HL-60 (cell line): ENCODE results near the gene PGM5.

ENCODE experiments used
- DNase-seq, 2 experiments: peaks; one replicate each; pipeline ENCODE4 v3.0.0-alpha.2; 2010 to 2020; ENCODE audit warnings: low read depth in 1 of 2, low spot score in 1 of 2
- H3K27ac ChIP-seq: fragments of 250-450 bp; sonication (Bioruptor Pico); replicated peaks from 2 replicates; pipeline ENCODE4 v1.5.1; 2020; ENCODE audit warnings: mild to moderate bottlenecking, moderate library complexity
- H3K27me3 ChIP-seq: fragments of 250-450 bp; sonication (Bioruptor Pico); 2 replicates; pipeline ENCODE4 v1.5.1; 2021; ENCODE audit warnings: mild to moderate bottlenecking, moderate library complexity; ENCODE audit not compliant: insufficient read depth, poor library complexity, severe bottlenecking
- H3K4me3 ChIP-seq: replicated peaks from 2 replicates; pipeline ENCODE4 v1.5.1; 2011; ENCODE audit warnings: mild to moderate bottlenecking, control low read depth, low read length; ENCODE audit not compliant: insufficient read depth
- CTCF ChIP-seq: IDR thresholded peaks from one replicate; pipeline ENCODE4 v1.5.1; 2011; ENCODE audit warnings: low read length, control low read depth, inconsistent platforms; ENCODE audit not compliant: insufficient read depth
- GABPA ChIP-seq: IDR thresholded peaks from 2 replicates; pipeline ENCODE4 v1.6.1; 2012; ENCODE audit warnings: low read depth
- POLR2AphosphoS5 ChIP-seq: IDR thresholded peaks from 2 replicates; pipeline ENCODE4 v1.6.1; 2012; ENCODE audit warnings: low read depth
- REST ChIP-seq: IDR thresholded peaks from 2 replicates; pipeline ENCODE4 v1.6.1; 2012; ENCODE audit warnings: low read depth; ENCODE audit not compliant: insufficient replicate concordance
- SPI1 ChIP-seq: IDR thresholded peaks from 2 replicates; pipeline ENCODE4 v1.6.1; 2012; ENCODE audit warnings: low read depth, mild to moderate bottlenecking, borderline replicate concordance

Gene PGM5

GRCh38 chr9:68492806-68493205 is 136.4 kb downstream of the PGM5 start:
- Histone ChIP-seq H3K4me3 (no peak overlapping the region), H3K27me3 (peaks cover 6% of the 10 kb centered on the region), H3K27ac (no peak overlapping the region)
- TF ChIP-seq REST (no peak), SPI1 (no peak), POLR2AphosphoS5 (no peak), GABPA (no peak), CTCF (no peak)
- no peak for DNase-seq

- TF ChIP-seq REST (no peak), CTCF (no peak), GABPA (no peak), POLR2AphosphoS5 (no peak)
- peaks cover 6% of the 10 kb centered on the region for H3K27me3 ChIP-seq
- no peak overlapping the region for H3K27ac ChIP-seq
- DNase-seq = no peak
- no peak overlapping the region for H3K4me3 ChIP-seq
These were observed 137.1 kb downstream of the PGM5 start for GRCh38 chr9:68493541-68493940.

- no peak for DNase-seq
- peaks cover 6% of the 10 kb centered on the region for H3K27me3 ChIP-seq
- H3K27ac ChIP-seq = no peak overlapping the region
- no peak for TF ChIP-seq GABPA
- no peak for TF ChIP-seq SPI1
- TF ChIP-seq REST = no peak
- no peak for TF ChIP-seq POLR2AphosphoS5
- TF ChIP-seq CTCF = no peak
- H3K4me3 ChIP-seq = no peak overlapping the region
These were observed 137.7 kb downstream of the PGM5 start for GRCh38 chr9:68493958-68494577.
